Omental fat pad (tissue), 4 donors: ENCODE results near the gene HOXA9. TPM values are rescaled to one million over a fixed set of nuclear protein-coding genes. Genes with fewer than 3 reads are reported as not detected.

Experiments
- ATAC-seq: fragments of 150-250 bp; one replicate; pipeline ENCODE4 v1.9.1; 2016; ENCODE audit warnings: mild to moderate bottlenecking, moderate library complexity; ENCODE audit not compliant: low FRiP score
- DNase-seq: peaks from one replicate; pipeline ENCODE4 v3.0.0-alpha.2; 2019; ENCODE audit warnings: low spot score
- CTCF ChIP-seq, 3 donors: fragments of 450-650 bp; IDR thresholded peaks; one replicate each; pipeline ENCODE4 v1.5.1; 2016 to 2017; ENCODE audit warnings: antibody characterized with exemption in 3 of 3, mild to moderate bottlenecking in 3 of 3, moderate library complexity in 2 of 3
- total RNA-seq, 4 donors: library from RNA; depleted of rRNA; stranded (reverse); fragments of >200 nt; gene quantifications; one replicate each; pipeline ENCODE4 v1.1.0, GENCODE V29; 2016

Gene HOXA9
- total RNA-seq, 4 donors from 2014 or later: 0.19 to 2.4 (median 1.0) TPM; not detected in 1

- no peak for DNase-seq
- TF ChIP-seq CTCF (IDR thresholded peaks at IDR 0.05): no peak
- no peak for ATAC-seq
Measured at GRCh38 chr7:27203964-27204594, 38.7 kb upstream of the HOXA9 start.

GRCh38 chr7:27203365-27203953 is 38.1 kb upstream of the HOXA9 start:
- DNase-seq (no peak), ATAC-seq (no peak)
- TF ChIP-seq CTCF (IDR thresholded peaks at IDR 0.05): no peak

GRCh38 chr7:27202862-27203134 is 37.5 kb upstream of the HOXA9 start:
- no peak for DNase-seq
- no peak for ATAC-seq
- no peak for TF ChIP-seq CTCF (IDR thresholded peaks at IDR 0.05)

GRCh38 chr7:27202018-27202861 is 36.9 kb upstream of the HOXA9 start:
- DNase-seq: no peak

GRCh38 chr7:27201580-27202017 is 36.3 kb upstream of the HOXA9 start:
- DNase-seq: no peak
- no peak for ATAC-seq
- no peak for TF ChIP-seq CTCF (IDR thresholded peaks at IDR 0.05)

More at GRCh38 chr7:27202018-27202861, 36.9 kb upstream of the HOXA9 start:
- TF ChIP-seq CTCF (IDR thresholded peaks at IDR 0.05): no peak
- no peak for ATAC-seq

- TF ChIP-seq CTCF (IDR thresholded peaks at IDR 0.05): no peak
- DNase-seq (no peak), ATAC-seq (no peak)
Measured at GRCh38 chr7:27200761-27201579, 35.6 kb upstream of the HOXA9 start.
